Astrocyte of the hippocampus (primary cell): ENCODE data around the gene MMP28.

Experiments used
- DNase-seq: peaks from one replicate; pipeline ENCODE4 v3.0.0; 2011; ENCODE audit warnings: low read depth, low spot score

Gene MMP28

GRCh38 chr17:35743626-35744328 lies 51.7 kb downstream of the MMP28 start:
- DNase-seq: peak; percentile 75

GRCh38 chr17:35742896-35743477 lies 52.5 kb downstream of the MMP28 start:
- no peak for DNase-seq

GRCh38 chr17:35742496-35742895 lies 52.9 kb downstream of the MMP28 start:
- no peak for DNase-seq

- DNase-seq: no peak
Observed at GRCh38 chr17:35740997-35741931, 54.2 kb downstream of the MMP28 start.

- no peak for DNase-seq
Observed at GRCh38 chr17:35740216-35740615, 55.2 kb downstream of the MMP28 start.

GRCh38 chr17:35738519-35739133 lies 56.8 kb downstream of the MMP28 start:
- DNase-seq: no peak

- DNase-seq: no peak
Observed at GRCh38 chr17:35736236-35736635, 59.2 kb downstream of the MMP28 start.

- no peak for DNase-seq
Observed at GRCh38 chr17:35735036-35735805, 60.2 kb downstream of the MMP28 start.

GRCh38 chr17:35734396-35734795 lies 61.0 kb downstream of the MMP28 start:
- no peak for DNase-seq

GRCh38 chr17:35733366-35733765 lies 62.1 kb downstream of the MMP28 start:
- DNase-seq: no peak

- DNase-seq: no peak
Observed at GRCh38 chr17:35732806-35733136, 62.7 kb downstream of the MMP28 start.

- peak; percentile 45 for DNase-seq
Observed at GRCh38 chr17:35731917-35732805, 63.3 kb downstream of the MMP28 start.

GRCh38 chr17:35731239-35731916 lies 64.1 kb downstream of the MMP28 start, which contains the start of gene RASL10B:
RASL10B (plus strand) TSS chr17:35731639; CDS start chr17:35735185, 3,546 bp downstream.
- DNase-seq: peak; percentile 81

GRCh38 chr17:35730400-35731005 lies 64.9 kb downstream of the MMP28 start:
- no peak for DNase-seq

GRCh38 chr17:35729405-35729833 lies 66.0 kb downstream of the MMP28 start:
- DNase-seq: peak; percentile 43

- DNase-seq: no peak
Observed at GRCh38 chr17:35728551-35728950, 66.9 kb downstream of the MMP28 start.

- no peak for DNase-seq
Observed at GRCh38 chr17:35727635-35728034, 67.8 kb downstream of the MMP28 start.

- DNase-seq: no peak
Observed at GRCh38 chr17:35726953-35727460, 68.4 kb downstream of the MMP28 start.
